Cardiac fibroblast (primary cell): ENCODE data around the gene HOXB7.

Source experiments
- DNase-seq, 2 donors: peaks; one replicate each; pipeline versions ENCODE4 v3.0.0 to v3.0.0-alpha.2; 2010; ENCODE audit warnings: low read depth in 2 of 2
- H3K4me3 ChIP-seq, 2 donors: replicated peaks in 1 of 2; 1 replicate in 1 of 2; 2 replicates in 1 of 2; pipeline ENCODE4 v1.5.1; 2011; ENCODE audit warnings: low read depth in 2 of 2, low read length in 2 of 2, mild to moderate bottlenecking in 2 of 2, moderate library complexity in 1 of 2
- TF ChIP-seq, protein P1 (sequence below): IDR thresholded peaks from one replicate; pipeline ENCODE4 v1.5.1; 2011; ENCODE audit warnings: low read depth, mild to moderate bottlenecking, low read length, inconsistent platforms

HOXB7 gene

DNA sequence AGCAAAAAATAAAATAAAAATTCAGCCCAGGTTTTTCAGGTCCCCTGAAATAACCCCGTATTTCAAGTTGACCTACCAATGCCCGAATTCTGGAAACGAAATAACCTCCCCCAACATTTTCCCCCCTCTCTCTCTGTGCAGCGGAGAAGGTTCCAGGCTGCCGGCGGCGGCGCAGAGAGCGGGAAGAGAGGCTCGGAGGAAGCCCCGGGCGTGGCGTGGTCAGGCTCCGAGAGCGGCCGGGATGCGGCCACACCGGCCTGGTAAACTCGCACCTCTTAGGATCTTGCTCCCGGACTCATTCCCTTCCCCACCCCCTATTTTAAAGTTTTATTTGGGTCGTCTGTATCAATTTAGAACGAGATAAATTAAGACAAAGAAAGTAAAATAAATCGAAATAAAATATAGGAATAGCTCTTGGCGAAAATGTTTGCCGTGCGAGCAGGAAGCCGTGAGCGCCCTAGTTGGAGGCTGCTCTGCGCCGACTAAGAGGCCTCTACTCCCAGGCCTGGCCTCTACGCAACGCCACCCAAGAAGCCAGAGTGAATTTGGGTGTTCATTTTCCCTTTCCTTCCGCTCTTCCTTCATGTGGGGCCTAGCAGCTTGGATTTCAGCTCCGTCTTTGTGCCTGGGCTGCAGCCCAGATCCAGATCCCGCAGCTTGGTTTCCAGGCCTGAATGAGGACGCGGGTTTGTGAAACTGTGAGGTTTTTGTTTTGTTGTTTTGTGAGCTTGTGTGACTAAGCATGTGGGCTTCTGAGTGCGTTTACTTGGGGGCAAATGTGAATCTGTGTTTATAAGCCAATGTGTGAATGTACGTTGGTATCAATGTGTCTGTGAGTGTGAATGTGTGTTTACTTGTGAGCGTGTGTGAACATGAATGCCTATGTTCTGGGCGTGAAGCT is 4.6 kb downstream of the HOXB7 start:
- H3K4me3 ChIP-seq, result no peak overlapping the region
- DNase-seq, result no peak
- TF ChIP-seq, protein P1, sequence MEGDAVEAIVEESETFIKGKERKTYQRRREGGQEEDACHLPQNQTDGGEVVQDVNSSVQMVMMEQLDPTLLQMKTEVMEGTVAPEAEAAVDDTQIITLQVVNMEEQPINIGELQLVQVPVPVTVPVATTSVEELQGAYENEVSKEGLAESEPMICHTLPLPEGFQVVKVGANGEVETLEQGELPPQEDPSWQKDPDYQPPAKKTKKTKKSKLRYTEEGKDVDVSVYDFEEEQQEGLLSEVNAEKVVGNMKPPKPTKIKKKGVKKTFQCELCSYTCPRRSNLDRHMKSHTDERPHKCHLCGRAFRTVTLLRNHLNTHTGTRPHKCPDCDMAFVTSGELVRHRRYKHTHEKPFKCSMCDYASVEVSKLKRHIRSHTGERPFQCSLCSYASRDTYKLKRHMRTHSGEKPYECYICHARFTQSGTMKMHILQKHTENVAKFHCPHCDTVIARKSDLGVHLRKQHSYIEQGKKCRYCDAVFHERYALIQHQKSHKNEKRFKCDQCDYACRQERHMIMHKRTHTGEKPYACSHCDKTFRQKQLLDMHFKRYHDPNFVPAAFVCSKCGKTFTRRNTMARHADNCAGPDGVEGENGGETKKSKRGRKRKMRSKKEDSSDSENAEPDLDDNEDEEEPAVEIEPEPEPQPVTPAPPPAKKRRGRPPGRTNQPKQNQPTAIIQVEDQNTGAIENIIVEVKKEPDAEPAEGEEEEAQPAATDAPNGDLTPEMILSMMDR, result no peak

DNA sequence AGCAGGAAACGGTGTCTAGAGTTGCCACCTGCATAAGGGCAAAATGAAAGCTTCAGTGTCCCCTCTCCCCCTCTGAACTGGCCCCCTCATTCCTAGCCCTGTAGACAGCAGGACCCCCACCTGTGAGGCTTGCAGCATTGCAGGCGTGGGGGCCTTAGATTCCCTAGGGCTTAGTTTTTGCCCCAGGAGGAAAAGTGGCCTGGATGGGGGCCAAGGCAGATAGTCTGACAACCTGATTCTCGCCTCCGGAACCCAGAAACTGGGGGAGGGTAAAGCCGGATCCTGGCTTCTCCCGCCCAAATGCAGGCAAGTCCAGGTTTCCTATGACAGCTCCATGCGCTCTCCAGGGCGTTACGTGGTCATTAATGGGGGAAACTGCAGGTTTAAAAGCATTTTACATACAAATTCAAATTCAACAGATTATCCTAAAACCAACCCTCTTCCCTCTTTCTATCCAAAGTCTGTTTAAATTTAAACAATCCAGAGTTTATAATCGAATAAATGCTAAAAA is 5.4 kb downstream of the HOXB7 start:
- no peak for DNase-seq
- H3K4me3 ChIP-seq, result no peak overlapping the region
- TF ChIP-seq, protein P1, result no peak

DNA sequence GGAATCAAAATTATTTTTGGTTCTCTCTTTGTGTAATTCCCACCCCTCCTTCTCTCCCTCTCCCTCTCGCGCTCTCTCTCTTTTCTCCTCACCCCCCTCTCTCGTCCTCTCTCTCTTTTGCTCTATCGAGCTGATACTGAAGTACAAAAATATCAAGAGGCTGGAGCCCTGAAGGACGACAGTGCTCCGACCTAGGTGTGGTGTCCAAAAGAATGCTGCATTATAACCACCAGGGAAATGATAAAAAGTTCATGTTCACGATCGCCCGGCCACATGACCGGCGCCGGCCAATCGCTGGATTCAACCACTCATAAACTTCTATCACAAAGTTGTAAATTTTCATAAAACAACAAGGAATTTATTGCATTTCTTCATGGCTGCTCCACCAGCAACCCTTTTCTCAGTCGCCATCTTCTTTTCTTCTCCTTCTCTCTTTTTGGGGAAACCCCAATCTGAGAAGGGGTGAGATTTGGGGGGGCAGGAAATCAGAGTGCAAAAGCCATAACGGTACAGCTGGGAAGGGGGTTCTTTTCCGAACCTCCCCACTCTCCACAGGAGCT is 6.0 kb downstream of the HOXB7 start, which contains the start of gene HOXB6:
Gene HOXB6 (minus strand): TSS at position 217 of the 560 bp plus-strand sequence. CDS start 6,836 bp downstream, outside the sequence.
- no peak for DNase-seq
- H3K4me3 ChIP-seq, result no peak within 1 kb of the TSS
- TF ChIP-seq, protein P1, result no peak

GRCh38 chr17:48603959-48604769 is 6.7 kb downstream of the HOXB7 start:
- TF ChIP-seq, protein P1, result no peak
- no peak overlapping the region for H3K4me3 ChIP-seq
- DNase-seq, result no peak

- no peak overlapping the region for H3K4me3 ChIP-seq
- no peak for DNase-seq
- TF ChIP-seq, protein P1, result no peak
Observed at GRCh38 chr17:48601539-48602425, 9.0 kb downstream of the HOXB7 start.

GRCh38 chr17:48601207-48601538 is 9.6 kb downstream of the HOXB7 start:
- TF ChIP-seq, protein P1, result no peak
- no peak overlapping the region for H3K4me3 ChIP-seq
- no peak for DNase-seq
